ENCODE results near the gene SPIN1.

DNA sequence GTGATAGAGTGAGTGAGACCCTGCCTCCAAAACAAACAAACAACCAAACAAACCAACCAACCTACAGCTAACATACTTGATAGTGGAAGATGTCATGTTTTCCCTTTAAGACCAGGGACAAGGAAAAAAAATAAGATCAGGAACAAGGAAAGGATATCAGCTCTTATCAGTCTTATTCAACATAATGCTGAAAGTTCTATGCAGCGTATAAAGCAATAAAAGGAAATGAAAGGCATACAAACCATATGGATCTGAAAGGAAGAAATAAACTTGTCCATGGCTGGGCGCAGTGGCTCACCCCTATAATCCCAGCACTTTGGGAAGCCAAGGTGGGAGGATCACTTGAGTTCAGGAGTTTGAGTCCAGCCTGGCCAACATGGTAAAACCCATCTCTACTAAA lies 23.5 kb upstream of the SPIN1 start:
- TF ChIP-seq POLR2A (IDR thresholded peaks at IDR 0.05; ENCODE audit: low read length) (no peak), GATA1 (IDR thresholded peaks at IDR 0.05; ENCODE audit: low read depth, low read length) (no peak)

All from erythroblast (primary cell).